Activated CD4-positive, alpha-beta T cell treated with anti-CD3 and anti-CD28 coated beads for 4 hours (primary cell): ENCODE data around the gene TRMT10A.
A peak's percentile ranks its signal among the peaks of the same experiment; 100 is the strongest.
"Not testable (repeated sequence)": the region's sequence is repeated elsewhere in the genome, so short reads cannot be mapped to it uniquely, and the experiment has no call there.

Experiments used
- DNase-seq, 2 donors: peaks; one replicate each; pipeline ENCODE4 v3.0.0-alpha.2; 2020

The TRMT10A gene

DNA sequence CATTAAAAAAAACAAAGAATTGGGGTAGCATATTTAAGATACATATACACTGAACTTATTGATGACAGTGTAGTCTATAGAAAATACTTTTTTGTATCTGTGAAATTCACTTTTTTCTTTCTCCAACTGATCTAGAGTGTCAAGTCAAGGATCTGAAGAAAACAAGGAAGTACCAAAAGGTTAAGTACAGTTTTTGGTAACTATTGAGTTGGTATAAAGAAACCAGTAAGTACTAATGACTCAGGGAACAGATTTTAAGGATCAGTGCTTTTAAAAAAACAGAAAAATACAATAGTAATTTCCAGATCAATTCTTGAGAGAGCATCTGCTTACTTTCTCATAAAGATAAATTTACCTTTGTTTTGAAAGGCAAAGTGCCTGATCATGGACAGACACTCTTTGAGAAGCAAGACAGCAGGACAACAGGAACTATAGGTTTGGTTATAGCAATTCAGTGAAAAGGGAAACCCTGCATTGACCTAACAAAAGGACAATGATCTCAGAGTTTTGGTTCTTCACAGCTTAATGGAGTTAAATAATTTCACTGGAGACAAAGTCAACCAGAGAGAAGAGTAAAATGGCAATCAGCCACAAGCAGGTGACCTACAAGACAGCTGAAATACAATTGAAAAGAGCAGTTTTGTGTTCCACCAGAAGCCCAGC is 23.4 kb downstream of the TRMT10A start:
- no peak for DNase-seq

DNA sequence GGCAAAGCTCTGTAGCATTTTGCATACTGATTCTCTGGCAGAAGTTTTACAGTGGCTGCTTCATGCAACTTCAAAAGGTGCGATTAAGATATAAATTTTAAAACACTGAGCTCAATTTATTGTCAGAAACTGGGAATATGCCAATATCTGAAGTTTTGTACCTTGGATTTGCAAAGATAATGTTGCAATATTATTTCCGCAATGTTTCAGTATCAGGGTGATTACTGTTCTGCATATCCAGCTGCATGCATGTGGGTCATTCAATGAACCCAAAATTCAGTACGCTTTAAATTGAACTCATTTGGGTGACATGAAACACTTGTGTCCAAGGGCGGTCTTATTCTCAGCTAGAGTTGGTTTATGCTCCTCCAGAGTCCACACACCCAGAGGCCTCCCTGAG is 26.2 kb downstream of the TRMT10A start:
- DNase-seq = no peak

DNA sequence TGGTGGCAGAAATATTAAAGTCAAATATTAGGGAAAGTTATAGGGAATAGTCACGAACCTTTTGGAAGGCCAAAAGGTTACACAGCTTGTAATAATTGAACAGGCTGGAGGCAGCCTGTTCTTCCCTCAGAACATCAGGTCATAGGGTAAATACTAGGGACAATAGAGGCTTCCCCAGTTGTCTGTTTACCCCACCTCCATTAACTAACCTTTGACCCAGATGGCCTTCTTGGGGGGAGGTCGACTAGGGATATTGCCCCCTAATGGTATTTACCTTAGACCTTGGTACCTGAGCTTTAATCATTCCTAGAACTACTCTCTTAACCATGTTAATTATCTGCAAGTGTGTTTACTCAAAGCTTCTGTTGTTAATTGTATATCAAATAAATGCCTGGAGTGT is 27.0 kb downstream of the TRMT10A start:
- DNase-seq = no peak

DNA sequence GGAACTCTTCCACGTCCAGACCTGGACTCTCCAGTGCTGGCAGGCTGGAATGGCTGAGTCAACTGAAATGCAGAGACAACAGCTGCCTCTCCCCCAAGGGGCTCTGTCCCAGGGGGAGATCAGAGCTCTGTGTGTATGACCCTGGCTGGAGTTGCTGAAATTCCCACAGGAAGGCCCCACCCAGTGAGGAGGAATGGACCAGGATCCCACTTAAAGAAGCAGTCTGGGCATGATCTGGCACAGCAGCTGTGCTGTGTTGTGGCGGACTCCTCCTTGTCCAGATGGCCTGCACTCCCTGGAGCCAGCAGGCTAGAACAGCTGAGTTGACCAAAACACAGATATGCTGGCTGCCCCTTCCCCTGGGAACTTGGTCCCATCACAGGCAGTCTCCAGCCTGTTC is 27.6 kb downstream of the TRMT10A start:
- no peak for DNase-seq

DNA sequence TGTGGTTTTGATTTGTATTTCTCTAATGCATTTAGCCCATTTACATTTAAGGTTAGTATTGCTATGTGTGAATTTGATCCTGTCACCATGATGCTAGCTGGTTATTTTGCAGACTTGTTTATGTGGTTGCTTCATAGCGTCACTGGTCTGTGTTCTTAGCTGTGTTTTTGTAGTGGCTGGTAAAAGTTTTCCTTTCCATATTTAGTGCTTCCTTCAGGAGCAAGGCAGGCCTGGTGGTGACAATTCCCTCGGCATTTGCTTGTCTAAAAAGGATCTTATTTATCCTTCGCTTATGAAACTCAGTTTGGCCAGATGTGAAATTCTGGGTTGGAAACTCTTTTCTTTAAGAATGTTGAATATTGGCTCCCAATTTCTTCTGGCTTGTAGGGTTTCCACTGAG is 29.1 kb downstream of the TRMT10A start:
- DNase-seq = not testable (repeated sequence)

DNA sequence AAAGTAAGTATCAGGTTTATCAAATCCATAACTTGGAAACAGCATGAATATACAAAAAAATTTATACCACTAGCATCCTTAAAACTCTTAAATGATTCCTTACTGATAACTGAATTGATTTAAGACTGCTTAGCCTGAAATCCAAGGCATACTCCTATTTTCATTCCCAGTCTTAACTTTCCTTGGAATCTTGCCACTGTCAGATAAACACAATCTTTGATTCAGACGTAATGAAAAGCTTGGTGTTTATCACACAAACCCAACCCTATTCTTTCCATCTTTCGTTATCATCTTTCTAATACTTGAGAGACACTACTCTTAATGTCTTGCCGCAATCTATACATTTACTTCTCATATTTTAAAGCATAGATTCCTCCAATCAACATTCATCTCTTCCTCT is 33.9 kb downstream of the TRMT10A start:
- no peak for DNase-seq

DNA sequence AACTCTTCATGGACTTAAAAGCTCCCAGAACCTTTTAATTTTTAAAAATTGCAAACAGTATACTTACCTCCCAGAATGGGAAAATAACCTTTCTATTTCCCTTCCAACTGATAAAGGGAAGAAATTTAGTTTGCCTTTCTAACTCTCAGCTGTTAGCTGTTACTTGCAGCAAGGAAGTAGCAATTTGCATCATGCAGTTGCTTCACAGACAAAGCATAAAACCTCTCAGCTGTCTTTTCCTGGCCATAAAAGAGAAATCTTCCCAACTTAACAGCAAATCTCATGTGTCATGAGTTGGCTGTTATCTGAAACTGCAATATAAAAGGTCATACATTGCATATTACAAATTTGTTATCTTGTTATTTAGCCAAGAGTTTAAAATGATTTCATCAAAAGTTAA is 34.6 kb downstream of the TRMT10A start:
- DNase-seq = no peak

DNA sequence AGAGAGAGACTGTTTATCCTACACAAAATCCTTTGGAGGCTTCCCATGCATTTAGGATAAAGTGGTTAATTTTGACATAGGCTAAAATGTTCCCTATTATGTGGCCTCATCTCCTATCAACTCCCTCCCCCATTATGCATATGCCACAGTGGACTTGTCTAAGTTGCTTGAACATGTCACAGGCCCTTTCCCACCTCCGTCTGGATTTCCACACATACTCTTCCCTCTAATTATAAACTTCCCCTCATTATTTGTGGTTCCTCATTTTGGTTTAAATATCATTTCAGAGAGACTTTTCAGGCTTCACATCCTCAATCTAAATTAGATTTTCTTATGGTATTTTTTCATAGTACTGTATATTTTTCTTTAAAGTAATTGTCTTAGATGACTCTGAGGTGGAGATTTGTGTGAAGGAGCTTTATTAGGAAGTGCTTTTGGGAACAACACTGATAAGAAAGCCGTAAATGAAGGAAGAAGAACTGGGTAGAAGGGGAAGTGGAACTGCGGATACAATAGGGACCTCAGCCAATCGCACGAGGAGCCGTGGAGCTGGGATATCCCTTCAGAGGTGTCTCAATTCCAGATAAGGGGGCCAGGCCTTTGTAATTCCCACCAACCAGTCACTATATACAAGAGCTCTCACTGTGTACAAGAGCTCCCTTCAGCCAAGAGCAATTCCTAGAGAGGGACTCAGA is 45.1 kb downstream of the TRMT10A start:
- no peak for DNase-seq

DNA sequence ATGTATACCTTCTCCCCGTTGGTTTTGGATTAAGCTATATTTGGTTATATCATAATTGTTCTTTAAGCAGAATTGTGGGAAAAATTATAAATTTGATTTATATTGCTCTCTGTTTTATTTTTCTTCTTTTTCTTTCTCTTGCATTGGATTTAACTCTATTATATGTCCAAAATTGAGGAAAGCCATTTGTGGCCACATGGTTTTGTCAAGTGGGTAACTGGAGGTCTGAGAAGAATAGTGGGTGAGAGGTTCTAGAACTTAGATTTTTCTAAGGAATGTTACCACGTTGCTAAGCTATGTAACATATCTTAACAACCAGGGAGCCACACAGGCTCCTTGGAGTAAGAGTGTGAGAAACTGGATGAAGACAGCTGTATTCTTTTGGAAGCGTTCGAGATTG is 53.1 kb downstream of the TRMT10A start, which contains the start of gene C4orf17:
TSS of gene C4orf17 (plus strand) at position 301 of the 400 bp plus-strand sequence. CDS start 2,061 bp downstream, outside the sequence.
- no peak for DNase-seq

DNA sequence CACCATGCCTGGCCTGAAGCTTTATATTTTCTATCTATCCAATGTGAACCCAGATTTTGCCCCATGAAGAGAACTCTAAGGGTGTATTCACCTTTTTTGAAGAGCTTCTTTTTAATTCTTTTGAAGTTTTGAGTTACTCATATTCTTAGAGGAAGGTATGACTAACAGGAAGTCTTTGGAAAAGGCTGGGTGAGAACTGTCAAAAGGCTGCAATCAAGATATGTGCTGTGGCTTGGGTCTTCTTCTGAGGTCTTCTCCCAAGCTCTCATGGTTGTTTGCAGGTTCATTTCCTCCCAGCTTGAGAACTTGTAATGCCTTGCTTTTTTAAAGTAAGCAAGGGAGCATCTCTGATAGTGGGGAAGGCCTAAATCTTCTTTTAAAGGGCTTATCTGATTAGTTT is 56.1 kb downstream of the TRMT10A start:
- peak; percentile 32 to 37 for DNase-seq

DNA sequence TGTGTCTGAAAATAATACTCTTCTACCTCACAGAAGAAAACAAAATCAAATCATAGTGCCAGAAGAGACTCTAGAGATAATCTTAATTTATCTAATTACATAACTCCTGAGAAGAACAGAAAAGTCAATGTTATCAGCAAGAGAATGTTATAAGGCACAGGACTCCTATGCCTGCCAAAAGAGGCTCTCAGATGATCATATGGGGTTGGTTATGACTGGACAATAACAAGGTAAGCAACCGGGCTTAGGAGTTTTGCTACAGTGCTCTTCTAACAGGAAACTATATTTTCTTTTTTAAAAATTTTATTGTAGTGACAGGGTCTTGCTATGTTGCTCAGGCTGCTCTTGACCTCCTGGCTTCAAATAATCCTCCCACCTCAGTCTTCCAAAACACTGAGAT is 56.5 kb downstream of the TRMT10A start:
- DNase-seq = no peak

DNA sequence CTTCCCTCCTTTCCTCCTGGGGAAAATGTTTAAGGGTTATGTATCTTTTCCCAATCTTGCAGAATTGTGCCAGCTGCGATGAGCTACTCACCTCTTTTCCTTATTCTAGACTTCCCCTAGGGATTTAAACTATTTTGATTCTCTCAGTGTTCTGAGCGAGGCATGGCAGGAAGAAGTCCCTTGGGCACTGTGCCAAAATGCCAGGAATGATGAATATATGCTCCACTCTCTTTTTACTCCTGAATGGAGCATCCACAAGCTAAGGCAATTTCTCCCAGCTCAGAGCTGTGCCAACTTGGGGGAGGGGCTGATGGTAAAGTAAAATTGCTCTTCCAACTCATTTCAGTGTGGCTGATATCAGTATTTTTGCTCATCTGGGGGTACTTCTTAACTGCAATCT is 57.1 kb downstream of the TRMT10A start:
- no peak for DNase-seq

DNA sequence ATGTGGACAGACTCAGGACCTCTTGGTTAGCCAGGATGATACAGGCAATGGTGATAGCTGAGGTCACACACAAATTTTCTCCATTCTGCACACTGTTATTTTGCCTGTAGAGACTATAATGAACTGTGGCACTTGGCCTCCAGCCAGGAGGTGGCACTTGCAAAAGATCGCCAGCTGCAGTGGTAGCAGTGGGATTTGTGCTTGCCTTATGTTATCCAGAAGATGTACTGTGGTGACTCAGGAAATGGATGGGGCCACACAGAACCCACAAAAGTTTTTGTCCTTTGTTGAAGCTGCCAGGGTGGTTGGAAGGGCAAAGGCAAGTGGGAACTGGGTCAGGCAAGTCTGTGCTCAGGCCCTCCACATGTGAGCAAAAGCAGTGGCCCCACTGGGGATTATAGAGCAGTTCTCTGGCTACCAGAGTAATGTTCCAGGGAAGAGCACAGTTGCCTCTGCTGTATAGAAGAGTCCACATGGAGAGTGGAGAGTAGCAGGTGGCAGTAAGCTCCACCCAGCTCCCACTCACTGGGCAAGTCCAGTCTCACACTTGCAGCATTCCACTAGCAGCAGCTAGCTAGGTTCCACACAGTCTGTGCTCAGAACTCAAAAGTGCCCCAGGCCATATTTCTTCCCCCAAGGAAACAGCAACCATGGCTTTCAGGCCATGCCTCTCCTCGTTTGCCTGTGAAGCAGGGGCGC is 58.9 kb downstream of the TRMT10A start:
- DNase-seq = no peak
